SK-MEL-5 (cell line): ENCODE data around the gene TMEM254. TPM values are rescaled to one million over a fixed set of nuclear protein-coding genes. Genes with fewer than 3 reads are reported as not detected.
"Not testable (repeated sequence)": the region's sequence is repeated elsewhere in the genome, so short reads cannot be mapped to it uniquely, and the experiment has no call there.

Experiments used
- DNase-seq: peaks from one replicate; pipeline ENCODE4 v3.0.0-alpha.2; 2016; ENCODE audit warnings: low read depth, low spot score
- in situ Hi-C: cut with HindIII; loops from 2 replicates; pipeline ENCODE4 v1.10.0; 2016; ENCODE audit warnings: low sequenced_read_pairs, high pct_unique_total_duplicates, low pct_unique_long_range_greater_than_20kb
- total RNA-seq: library from RNA; depleted of rRNA; stranded (reverse); fragments of >200 nt; shearing (Covaris generic); gene quantifications from 2 replicates; pipeline ENCODE4 v1.2.3, GENCODE V29; 2014

TMEM254 gene
- total RNA-seq, 1 experiment from 2014 or later: 25.3 TPM

- in situ Hi-C loops: no loop called here
- no peak for DNase-seq
Measured at GRCh38 chr10:80110986-80111385, 32.5 kb downstream of the TMEM254 start.

GRCh38 chr10:80118669-80119068 is 40.2 kb downstream of the TMEM254 start:
- in situ Hi-C loops: no loop called here
- DNase-seq: no peak

GRCh38 chr10:80122110-80122710 is 43.7 kb downstream of the TMEM254 start:
- in situ Hi-C loops: no loop called here
- DNase-seq: no peak

GRCh38 chr10:80122746-80123145 is 44.3 kb downstream of the TMEM254 start:
- in situ Hi-C loops: no loop called here
- DNase-seq: no peak

GRCh38 chr10:80126876-80127275 is 48.4 kb downstream of the TMEM254 start:
- in situ Hi-C loops: no loop called here
- DNase-seq: peak; percentile 55

GRCh38 chr10:80131499-80131901 is 53.0 kb downstream of the TMEM254 start:
- in situ Hi-C loops: no loop called here
- DNase-seq: no peak

GRCh38 chr10:80132299-80133139 is 54.1 kb downstream of the TMEM254 start, which contains the start of gene PLAC9:
TSS of gene PLAC9 (plus strand) at chr10:80132730. CDS start at chr10:80132763, 33 bp downstream.
- no peak for DNase-seq
- in situ Hi-C loops: no loop called here

GRCh38 chr10:80133206-80133605 is 54.7 kb downstream of the TMEM254 start:
- DNase-seq: no peak
- in situ Hi-C loops: no loop called here

- DNase-seq, in situ Hi-C loops: not testable (repeated sequence)
Measured at GRCh38 chr10:80133687-80134086, 55.2 kb downstream of the TMEM254 start.

GRCh38 chr10:80136134-80136571 is 57.7 kb downstream of the TMEM254 start:
- DNase-seq: no peak
- in situ Hi-C loops: no loop called here

- no peak for DNase-seq
- in situ Hi-C loops: no loop called here
Measured at GRCh38 chr10:80137031-80137862, 58.8 kb downstream of the TMEM254 start.

GRCh38 chr10:80137920-80138319 is 59.5 kb downstream of the TMEM254 start:
- DNase-seq: no peak
- in situ Hi-C loops: no loop called here

- in situ Hi-C loops: no loop called here
- DNase-seq: no peak
Measured at GRCh38 chr10:80139265-80139664, 60.8 kb downstream of the TMEM254 start.

GRCh38 chr10:80140251-80140650 is 61.8 kb downstream of the TMEM254 start:
- in situ Hi-C loops: no loop called here
- DNase-seq: no peak

- no peak for DNase-seq
- in situ Hi-C loops: no loop called here
Measured at GRCh38 chr10:80141696-80142460, 63.4 kb downstream of the TMEM254 start.
